Ovary (tissue), 9 donors: ENCODE results near the gene IL20. TPM values are rescaled to one million over a fixed set of nuclear protein-coding genes. Genes with fewer than 3 reads are reported as not detected.

Experiments
- DNase-seq, 5 donors: peaks; one replicate each; pipeline ENCODE4 v3.0.0-alpha.2; 2019 to 2020
- H3K27ac ChIP-seq, 2 donors: fragments of 200-600 bp; one replicate each; pipeline versions ENCODE4 v1.5.1 to v1.8.0; 2019 to 2022
- H3K27me3 ChIP-seq: fragments of 200-600 bp; one replicate; pipeline ENCODE4 v1.8.0; 2022
- H3K36me3 ChIP-seq: fragments of 200-600 bp; sonication (generic); one replicate; pipeline ENCODE4 v1.5.1; 2019
- H3K4me1 ChIP-seq: one replicate; pipeline ENCODE4 v1.8.1; 2013; ENCODE audit warnings: mild to moderate bottlenecking, moderate library complexity; ENCODE audit not compliant: insufficient read depth
- H3K4me3 ChIP-seq: fragments of 200-600 bp; sonication (generic); one replicate; pipeline ENCODE4 v1.5.1; 2017
- H3K9me3 ChIP-seq, 2 donors: fragments of 200-600 bp in 1 of 2; sonication (generic) in 1 of 2; one replicate each; pipeline versions ENCODE4 v1.5.1 to v1.8.1; 2013 to 2019; ENCODE audit warnings: mild to moderate bottlenecking in 1 of 2, moderate library complexity in 1 of 2
- CTCF ChIP-seq, 3 donors: fragments of 450-650 bp in 2 of 3; fragments of 200-600 bp in 1 of 3; IDR thresholded peaks; one replicate each; pipeline versions ENCODE4 v1.5.1 to v1.8.0; 2016 to 2022; ENCODE audit warnings: antibody characterized with exemption in 3 of 3, mild to moderate bottlenecking in 1 of 3
- EP300 ChIP-seq: sonication (generic); formaldehyde crosslinking; IDR thresholded peaks from one replicate; pipeline ENCODE4 v1.6.1; 2017; ENCODE audit warnings: antibody characterized with exemption
- POLR2A ChIP-seq: fragments of 450-650 bp; IDR thresholded peaks from one replicate; pipeline ENCODE4 v1.6.1; 2017; ENCODE audit warnings: antibody characterized with exemption, mild to moderate bottlenecking, moderate library complexity
- WGBS, 3 donors: extraction: QIAGEN DNeasy Blood & Tissue Kit in 1 of 3; methylation state at CpG; one replicate each; pipeline versions ENCODE4 v1.1.5 to v1.1.7; 2013 to 2017; 5-methylcytosine and 5-hydroxymethylcytosine counted together
- intact Hi-C, 4 donors: fragments of 100-400 bp; cut with DNase I; formaldehyde crosslinking; loops; one replicate each; pipeline versions ENCODE4 v1.11.0 to v1.15.1; 2022 to 2023
- polyA plus RNA-seq, 2 donors: library from polyadenylated mRNA; stranded (reverse); fragments of 200-250 nt in 1 of 2; fragments of 350-450 nt in 1 of 2; fragmentation: Illumina TruSeq in 1 of 2; extraction: RNeasy Lipid Tissue Mini Kit (QIAGEN cat#74804) in 1 of 2; gene quantifications; one replicate each; pipeline ENCODE4 v1.2.3, GENCODE V29; 2013 to 2014
- total RNA-seq, 7 donors: library from RNA; depleted of rRNA in 2 of 7; stranded (reverse); fragments of >200 nt in 2 of 7; fragmentation: NEBNext Ultra II Directional in 3 of 7; extraction: Animal tissue kit (Norgen Biotek cat#: 25700) in 3 of 7; gene quantifications; one replicate each; pipeline versions ENCODE4 v1.1.0 to v1.2.4, GENCODE V29; 2016 to 2023
- donor health status: DM: no; HTN: no; CAD: no; lungs with moderate emphysema.
- donor health status: DM: no; HTN: no; CAD: no.
- donor health status: Bipolar disorder and iron deficiency.
- donor health status: DM: yes; HTN: yes; CAD: no.
- donor health status: DM: no; HTN: no; CAD: no.
- donor health status: DM: yes; HTN: yes; CAD: no.

Gene IL20
- total and polyA plus RNA-seq, 9 donors: 0.30 to 2.6 TPM; not detected in 7

- DNase-seq: no peak
- TF ChIP-seq POLR2A (no peak), EP300 (no peak), CTCF (IDR thresholded peaks at IDR 0.05) (no peak)
- intact Hi-C loops: no loop called here
- Histone ChIP-seq H3K4me1 (peaks cover 2% of the 10 kb centered on the region), H3K27ac (no peak overlapping the region), H3K9me3 (no peaks in the 10 kb centered on the region), H3K36me3 (no peaks in the 10 kb centered on the region), H3K4me3 (no peak overlapping the region), H3K27me3 (no peaks in the 10 kb centered on the region)
- 48 to 64% (median 58%) methylated on average over 4 of the region's 4 CpGs for WGBS, 3 donors
Observed at GRCh38 chr1:206887701-206888100, 22.3 kb downstream of the IL20 start.

GRCh38 chr1:206890125-206891060, 25.0 kb downstream of the IL20 start:
- Histone ChIP-seq H3K9me3 (no peaks in the 10 kb centered on the region), H3K4me3 (no peak overlapping the region), H3K27ac (no peak overlapping the region), H3K36me3 (no peaks in the 10 kb centered on the region), H3K4me1 (peaks cover 2% of the 10 kb centered on the region), H3K27me3 (no peaks in the 10 kb centered on the region)
- intact Hi-C loops: no loop called here
- 18 to 35% (median 25%) methylated on average over 15 of the region's 15 CpGs for WGBS, 3 donors
- no peak for DNase-seq
- no peak for TF ChIP-seq CTCF (IDR thresholded peaks at IDR 0.05)
- no peak for TF ChIP-seq EP300
- TF ChIP-seq POLR2A: no peak

GRCh38 chr1:206891412-206891811, 26.0 kb downstream of the IL20 start:
- intact Hi-C loops: no loop called here
- Histone ChIP-seq H3K27ac (no peak overlapping the region), H3K9me3 (no peaks in the 10 kb centered on the region), H3K4me3 (no peak overlapping the region), H3K36me3 (no peaks in the 10 kb centered on the region), H3K4me1 (peaks cover 7% of the 10 kb centered on the region), H3K27me3 (no peaks in the 10 kb centered on the region)
- 66 to 80% (median 78%) methylated on average over 1 of the region's 1 CpG for WGBS, 3 donors
- TF ChIP-seq POLR2A (no peak), CTCF (IDR thresholded peaks at IDR 0.05) (no peak), EP300 (no peak)
- no peak for DNase-seq

- H3K4me3 ChIP-seq: no peak overlapping the region
- TF ChIP-seq EP300: no peak
- TF ChIP-seq CTCF (IDR thresholded peaks at IDR 0.05): no peak
- TF ChIP-seq POLR2A: no peak
- H3K4me1 ChIP-seq: peaks cover 10% of the 10 kb centered on the region
- H3K36me3 ChIP-seq: no peaks in the 10 kb centered on the region
- no peak for DNase-seq
- H3K9me3 ChIP-seq: no peaks in the 10 kb centered on the region
- intact Hi-C loops: no loop called here
- WGBS, 3 donors: 59 to 62% (median 59%) methylated on average over 3 of the region's 3 CpGs
- H3K27me3 ChIP-seq: no peaks in the 10 kb centered on the region
- H3K27ac ChIP-seq: no peak overlapping the region
Observed at GRCh38 chr1:206892351-206892984, 27.0 kb downstream of the IL20 start.
